IMR-90 (cell line): ENCODE results near the gene GRIK3. TPM values are rescaled to one million over a fixed set of nuclear protein-coding genes. Genes with fewer than 3 reads are reported as not detected.

Experiments
- ATAC-seq: fragments of 200-7000 bp; cut with Tn5 transposase; 2 replicates; pipeline ENCODE4 v1.9.1; 2020; ENCODE audit warnings: low read depth, mild to moderate bottlenecking, moderate library complexity
- BruUV-seq: library from RNA; stranded (reverse); fragments of 400-500 nt; replicated peaks from 2 replicates; lab custom pipeline; 2021; lab: Mats Ljungman, UMichigan
- CTCF ChIA-PET: fragments of 300-600 bp; formaldehyde crosslinking; extraction: SDS; loops from one replicate; lab custom pipeline; 2021; ENCODE audit warnings: antibody characterized with exemption; lab: Yijun Ruan, JAX
- POLR2A ChIA-PET: fragments of 300-600 bp; sonication (Branson Sonifier 250); formaldehyde crosslinking; loops from one replicate; lab custom pipeline; 2022; ENCODE audit warnings: antibody characterized with exemption; ENCODE audit not compliant: unreplicated experiment; lab: Charles Lee
- DNase-seq: peaks from one replicate; pipeline ENCODE4 v3.0.0; 2013
- H2AFZ ChIP-seq: replicated peaks from 2 replicates; pipeline ENCODE3; 2013; ENCODE audit warnings: low read length, mild to moderate bottlenecking; ENCODE audit not compliant: poor library complexity
- H2AK5ac ChIP-seq: 2 replicates; pipeline ENCODE4 v1.6.1; 2013; ENCODE audit warnings: low read depth, low read length, inconsistent platforms
- H2AK9ac ChIP-seq: replicated peaks from 2 replicates; pipeline ENCODE3; 2013; ENCODE audit warnings: mild to moderate bottlenecking, low read depth, low read length, moderate library complexity; ENCODE audit not compliant: poor library complexity
- H2BK120ac ChIP-seq: 2 replicates; pipeline ENCODE4 v1.6.1; 2013; ENCODE audit warnings: low read depth, low read length, inconsistent platforms
- H2BK15ac ChIP-seq: 3 replicates; pipeline ENCODE4 v1.6.1; 2013; ENCODE audit warnings: low read depth, low read length, inconsistent platforms
- H2BK20ac ChIP-seq: 2 replicates; pipeline ENCODE4 v1.6.1; 2013; ENCODE audit warnings: low read depth, mild to moderate bottlenecking, inconsistent platforms, low read length, moderate library complexity
- H2BK5ac ChIP-seq: 2 replicates; pipeline ENCODE4 v1.6.1; 2013; ENCODE audit warnings: mild to moderate bottlenecking, low read depth, low read length, inconsistent platforms; ENCODE audit not compliant: poor library complexity, severe bottlenecking
- H3K14ac ChIP-seq: replicated peaks from 2 replicates; pipeline ENCODE4 v1.6.1; 2013; ENCODE audit warnings: low read depth, low read length, inconsistent platforms
- H3K18ac ChIP-seq: 2 replicates; pipeline ENCODE4 v1.6.1; 2013; ENCODE audit warnings: low read depth, low read length, control low read depth
- H3K23ac ChIP-seq: 2 replicates; pipeline ENCODE4 v1.6.1; 2013; ENCODE audit warnings: low read depth, low read length, inconsistent platforms
- H3K27ac ChIP-seq: 2 replicates; pipeline ENCODE4 v1.5.1; 2013; ENCODE audit warnings: mild to moderate bottlenecking, control low read depth, low read length; ENCODE audit not compliant: insufficient read depth
- H3K27me3 ChIP-seq: 2 replicates; pipeline ENCODE4 v1.6.1; 2013; ENCODE audit warnings: low read length; ENCODE audit not compliant: control insufficient read depth, insufficient read depth
- H3K36me3 ChIP-seq: 2 replicates; pipeline ENCODE4 v1.6.1; 2013; ENCODE audit warnings: low read length, mixed read lengths; ENCODE audit not compliant: control insufficient read depth, insufficient read depth
- H3K4ac ChIP-seq: 2 replicates; pipeline ENCODE4 v1.6.1; 2013; ENCODE audit warnings: low read depth, low read length, inconsistent platforms
- H3K4me1 ChIP-seq: 2 replicates; pipeline ENCODE4 v1.6.1; 2013; ENCODE audit warnings: low read length, mixed read lengths; ENCODE audit not compliant: control insufficient read depth, insufficient read depth
- H3K4me2 ChIP-seq: 2 replicates; pipeline ENCODE4 v1.6.1; 2013; ENCODE audit warnings: low read depth, mild to moderate bottlenecking, control low read depth, low read length, moderate library complexity
- H3K4me3 ChIP-seq: 2 replicates; pipeline ENCODE4 v1.5.1; 2013; ENCODE audit warnings: low read depth, mild to moderate bottlenecking, control low read depth, low read length, moderate library complexity; ENCODE audit not compliant: insufficient read depth
- H3K56ac ChIP-seq: 2 replicates; pipeline ENCODE4 v1.6.1; 2013; ENCODE audit warnings: low read length, inconsistent platforms; ENCODE audit not compliant: insufficient read depth; ENCODE audit errors: extremely low read depth
- H3K79me1 ChIP-seq, 2 experiments: 2 replicates each; pipeline ENCODE4 v1.6.1; 2013; ENCODE audit warnings: low read length in 2 of 2, inconsistent platforms in 1 of 2, low read depth in 1 of 2
- H3K9ac ChIP-seq: 2 replicates; pipeline ENCODE4 v1.6.1; 2013; ENCODE audit warnings: low read depth, low read length, control low read depth
- H3K9me1 ChIP-seq: 2 replicates; pipeline ENCODE4 v1.6.1; 2013; ENCODE audit warnings: low read length, inconsistent platforms; ENCODE audit not compliant: insufficient read depth
- H3K9me3 ChIP-seq: 2 replicates; pipeline ENCODE4 v1.6.1; 2013; ENCODE audit warnings: low read length; ENCODE audit not compliant: control insufficient read depth, insufficient read depth
- H4K20me1 ChIP-seq: 2 replicates; pipeline ENCODE4 v1.6.1; 2013; ENCODE audit warnings: low read length, inconsistent platforms; ENCODE audit not compliant: insufficient read depth
- H4K5ac ChIP-seq: 2 replicates; pipeline ENCODE4 v1.6.1; 2013; ENCODE audit warnings: mild to moderate bottlenecking, low read depth, low read length, control low read depth
- H4K8ac ChIP-seq, 2 experiments: 2 replicates each; pipeline ENCODE4 v1.6.1; 2013; ENCODE audit warnings: low read depth in 2 of 2, low read length in 2 of 2, control low read depth in 1 of 2, inconsistent platforms in 1 of 2
- H4K91ac ChIP-seq: 2 replicates; pipeline ENCODE4 v1.6.1; 2013; ENCODE audit warnings: low read depth, low read length, inconsistent platforms; ENCODE audit not compliant: insufficient read depth
- CTCF ChIP-seq: conservative IDR thresholded peaks from 2 replicates; pipeline ENCODE4 v1.5.1; 2012; ENCODE audit warnings: mild to moderate bottlenecking, low read depth, low read length, improper control_type of control experiment
- ELK1 ChIP-seq: fragments of 150-350 bp; IDR thresholded peaks from 2 replicates; pipeline ENCODE4 v1.6.1; 2016; ENCODE audit warnings: low read depth, mild to moderate bottlenecking, low read length, moderate library complexity, borderline replicate concordance
- FOS ChIP-seq: fragments of 150-350 bp; IDR thresholded peaks from 2 replicates; pipeline ENCODE4 v1.6.1; 2016; ENCODE audit warnings: low read depth, low read length
- MAFK ChIP-seq: IDR thresholded peaks from 2 replicates; pipeline ENCODE4 v1.6.1; 2012; ENCODE audit warnings: low read depth, low read length, improper control_type of control experiment
- MAZ ChIP-seq: IDR thresholded peaks from 2 replicates; pipeline ENCODE4 v1.6.1; 2012; ENCODE audit warnings: low read depth, mild to moderate bottlenecking, low read length, improper control_type of control experiment, moderate library complexity, borderline replicate concordance
- NFE2L2 ChIP-seq: fragments of 150-350 bp; IDR thresholded peaks from 2 replicates; pipeline ENCODE4 v1.6.1; 2016; ENCODE audit warnings: low read depth, mild to moderate bottlenecking, low read length
- POLR2A ChIP-seq: IDR thresholded peaks from 2 replicates; pipeline ENCODE4 v1.6.1; 2012; ENCODE audit warnings: mild to moderate bottlenecking, low read depth, low read length
- RAD21 ChIP-seq: IDR thresholded peaks from 2 replicates; pipeline ENCODE4 v1.6.1; 2012; ENCODE audit warnings: low read length, improper control_type of control experiment
- RCOR1 ChIP-seq: IDR thresholded peaks from 2 replicates; pipeline ENCODE4 v1.6.1; 2012; ENCODE audit warnings: mild to moderate bottlenecking, low read length, improper control_type of control experiment; ENCODE audit not compliant: insufficient replicate concordance
- RFX5 ChIP-seq: IDR thresholded peaks from 2 replicates; pipeline ENCODE4 v1.8.0; 2012; ENCODE audit warnings: low read depth, mild to moderate bottlenecking, low read length, moderate library complexity
- SMC3 ChIP-seq: fragments of 150-350 bp; IDR thresholded peaks from 2 replicates; pipeline ENCODE4 v1.6.1; 2016; ENCODE audit warnings: low read depth, mild to moderate bottlenecking, antibody characterized with exemption, low read length, moderate library complexity
- WGBS, 2 experiments: methylation state at CpG; one replicate each; pipeline versions ENCODE4 v1.1.5 to v1.1.7; 2013; ENCODE audit warnings: missing lambda C conversion rate in 2 of 2; ENCODE audit not compliant: insufficient read length in 1 of 2; ENCODE audit errors: extremely low coverage in 2 of 2; 5-methylcytosine and 5-hydroxymethylcytosine counted together
- dilution Hi-C: fragments of 300-500 bp; cut with HindIII; formaldehyde crosslinking; loops from one replicate; pipeline ENCODE4 v1.14.3; 2018; ENCODE audit warnings: low sequenced_read_pairs; ENCODE audit not compliant: unreplicated experiment
- in situ Hi-C: fragments of 300-500 bp; cut with MboI; formaldehyde crosslinking; loops from 3 replicates; pipeline ENCODE4 v1.14.3; 2019; ENCODE audit warnings: low sequenced_read_pairs, inconsistent platforms, mixed read lengths
- intact Hi-C: fragments of 100-400 bp; cut with micrococcal nuclease; formaldehyde crosslinking; loops from 2 replicates; pipeline ENCODE4 v1.10.0; 2022
- polyA plus RNA-seq, 3 experiments: library from polyadenylated mRNA; depleted of rRNA; stranded (reverse); fragments of >200 nt; gene quantifications; 2 replicates each; pipeline ENCODE4 v1.2.3, GENCODE V29; 2012; ENCODE audit warnings: low replicate concordance in 1 of 3
- total RNA-seq: library from RNA; depleted of rRNA; stranded (reverse); fragments of >200 nt; gene quantifications from 2 replicates; pipeline ENCODE4 v1.2.3, GENCODE V29; 2012

Gene GRIK3
- total and polyA plus RNA-seq, 2 of the 4 experiments (the other 2 are of a cell fraction): not detected

- H4K20me1 ChIP-seq: no peaks in the 10 kb centered on the region; the same call in 1 of the 2 replicates
- H3K56ac ChIP-seq: no peak overlapping the region
- no peaks in the 10 kb centered on the region for H3K36me3 ChIP-seq
- no peak overlapping the region for H3K23ac ChIP-seq
- H3K9me1 ChIP-seq: no peaks in the 10 kb centered on the region
- H3K4me2 ChIP-seq: no peak overlapping the region
- no CpG with 5 or more reads among the region's 2 CpGs for WGBS, 2 experiments
- H4K5ac ChIP-seq: no peak overlapping the region
- in situ Hi-C loops: no loop called here
- TF ChIP-seq POLR2A (no peak), NFE2L2 (no peak), CTCF (no peak), MAZ (no peak), ELK1 (no peak), SMC3 (no peak), MAFK (no peak), RAD21 (no peak), FOS (no peak), RFX5 (no peak), RCOR1 (no peak)
- H3K14ac ChIP-seq: no peak overlapping the region
- no peak overlapping the region for H2AK5ac ChIP-seq
- H3K79me1 ChIP-seq: no peaks in the 10 kb centered on the region
- POLR2A ChIA-PET: no interaction called here
- H2AFZ ChIP-seq: no peak overlapping the region
- no peak overlapping the region for H3K4ac ChIP-seq
- H2BK120ac ChIP-seq: no peak overlapping the region
- no peaks in the 10 kb centered on the region for H3K4me1 ChIP-seq
- H2BK20ac ChIP-seq: no peak overlapping the region
- BruUV-seq: no TSS peak
- H3K27ac ChIP-seq: no peak overlapping the region
- intact Hi-C loops: no loop called here
- H3K4me3 ChIP-seq: no peak overlapping the region
- CTCF ChIA-PET: no interaction called here
- no peak overlapping the region for H4K91ac ChIP-seq
- dilution Hi-C loops: no loop called here
- no peak overlapping the region for H3K18ac ChIP-seq
- ATAC-seq: no peak
- no peak overlapping the region for H2BK15ac ChIP-seq
- no peaks in the 10 kb centered on the region for H3K9me3 ChIP-seq
- H2AK9ac ChIP-seq: no peak overlapping the region
- no peak for DNase-seq
- H4K8ac ChIP-seq: no peak overlapping the region
- peaks cover 5% of the 10 kb centered on the region; the same call in 1 of the 2 replicates for H3K27me3 ChIP-seq
- no peak overlapping the region for H3K9ac ChIP-seq
- no peak overlapping the region for H2BK5ac ChIP-seq
Measured at GRCh38 chr1:37041483-37041882, 7.2 kb upstream of the GRIK3 start.
